Parathyroid adenoma (tissue), 2 donors: Measurements from ENCODE around the gene ADORA1.

Source experiments
- H2AFZ ChIP-seq: fragments of 300-600 bp; sonication (generic); one replicate; pipeline ENCODE4 v1.7.0; 2017; ENCODE audit warnings: antibody characterized with exemption, mild to moderate bottlenecking
- H3K27ac ChIP-seq: fragments of 300-600 bp; sonication (generic); one replicate; pipeline ENCODE4 v1.7.0; 2017
- H3K27me3 ChIP-seq: fragments of 300-600 bp; sonication (generic); one replicate; pipeline ENCODE4 v1.7.0; 2017; ENCODE audit warnings: low read length; ENCODE audit not compliant: control insufficient read depth, insufficient read depth
- H3K36me3 ChIP-seq: fragments of 300-600 bp; sonication (generic); one replicate; pipeline ENCODE4 v1.7.0; 2017; ENCODE audit warnings: low read length; ENCODE audit not compliant: control insufficient read depth, insufficient read depth
- H3K4me1 ChIP-seq: fragments of 300-600 bp; sonication (generic); one replicate; pipeline ENCODE4 v1.7.0; 2017; ENCODE audit warnings: control low read depth
- H3K4me2 ChIP-seq: fragments of 300-600 bp; sonication (generic); one replicate; pipeline ENCODE4 v1.7.0; 2017; ENCODE audit warnings: low read length
- H3K4me3 ChIP-seq: fragments of 300-600 bp; sonication (generic); one replicate; pipeline ENCODE4 v1.7.0; 2017; ENCODE audit warnings: low read depth, low read length
- H3K79me2 ChIP-seq: fragments of 300-600 bp; sonication (generic); one replicate; pipeline ENCODE4 v1.7.0; 2017; ENCODE audit warnings: control low read depth
- H3K9ac ChIP-seq: fragments of 300-600 bp; sonication (generic); one replicate; pipeline ENCODE4 v1.7.0; 2017; ENCODE audit warnings: mild to moderate bottlenecking
- H3K9me3 ChIP-seq: fragments of 300-600 bp; sonication (generic); one replicate; pipeline ENCODE4 v1.7.0; 2017; ENCODE audit warnings: low read length; ENCODE audit not compliant: control insufficient read depth
- CTCF ChIP-seq: fragments of 300-600 bp; sonication (generic); IDR thresholded peaks from one replicate; pipeline ENCODE4 v1.7.0; 2017; ENCODE audit warnings: antibody characterized with exemption, mild to moderate bottlenecking
- donor health status: primary hyperparathyroidism.

The ADORA1 gene

GRCh38 chr1:203097001-203097400 is 30.5 kb upstream of the ADORA1 start:
- no peak for TF ChIP-seq CTCF
- no peak overlapping the region for H3K4me3 ChIP-seq
- no peak overlapping the region for H3K9ac ChIP-seq
- no peak overlapping the region for H3K27ac ChIP-seq
- H3K4me1 ChIP-seq = no peaks in the 10 kb centered on the region
- no peaks in the 10 kb centered on the region for H3K27me3 ChIP-seq
- no peak overlapping the region for H2AFZ ChIP-seq
- no peaks in the 10 kb centered on the region for H3K9me3 ChIP-seq
- H3K4me2 ChIP-seq = no peak overlapping the region
- no peaks in the 10 kb centered on the region for H3K36me3 ChIP-seq
- no peaks in the 10 kb centered on the region for H3K79me2 ChIP-seq

GRCh38 chr1:203098445-203098844 is 29.1 kb upstream of the ADORA1 start:
- no peaks in the 10 kb centered on the region for H3K79me2 ChIP-seq
- no peak for TF ChIP-seq CTCF
- no peaks in the 10 kb centered on the region for H3K4me1 ChIP-seq
- H3K9ac ChIP-seq = no peak overlapping the region
- H2AFZ ChIP-seq = no peak overlapping the region
- no peak overlapping the region for H3K27ac ChIP-seq
- H3K4me3 ChIP-seq = no peak overlapping the region
- H3K36me3 ChIP-seq = no peaks in the 10 kb centered on the region
- H3K9me3 ChIP-seq = no peaks in the 10 kb centered on the region
- no peaks in the 10 kb centered on the region for H3K27me3 ChIP-seq
- no peak overlapping the region for H3K4me2 ChIP-seq

- H3K9me3 ChIP-seq = no peaks in the 10 kb centered on the region
- H3K27ac ChIP-seq = no peak overlapping the region
- no peaks in the 10 kb centered on the region for H3K79me2 ChIP-seq
- H2AFZ ChIP-seq = no peak overlapping the region
- no peaks in the 10 kb centered on the region for H3K27me3 ChIP-seq
- no peak overlapping the region for H3K4me2 ChIP-seq
- H3K4me1 ChIP-seq = no peaks in the 10 kb centered on the region
- H3K9ac ChIP-seq = no peak overlapping the region
- no peak for TF ChIP-seq CTCF
- H3K36me3 ChIP-seq = no peaks in the 10 kb centered on the region
- H3K4me3 ChIP-seq = no peak overlapping the region
Observed at GRCh38 chr1:203098914-203099520, 28.5 kb upstream of the ADORA1 start.

GRCh38 chr1:203099805-203100515 is 27.6 kb upstream of the ADORA1 start:
- Histone ChIP-seq H3K4me1 (no peaks in the 10 kb centered on the region), H3K9ac (no peak overlapping the region), H3K27ac (no peak overlapping the region), H3K9me3 (no peaks in the 10 kb centered on the region), H3K79me2 (no peaks in the 10 kb centered on the region), H2AFZ (no peak overlapping the region), H3K4me3 (no peak overlapping the region), H3K36me3 (no peaks in the 10 kb centered on the region), H3K4me2 (no peak overlapping the region), H3K27me3 (no peaks in the 10 kb centered on the region)
- no peak for TF ChIP-seq CTCF

- Histone ChIP-seq H3K27me3 (no peaks in the 10 kb centered on the region), H3K9me3 (no peaks in the 10 kb centered on the region), H3K79me2 (no peaks in the 10 kb centered on the region), H3K27ac (no peak overlapping the region), H3K9ac (no peak overlapping the region), H3K4me1 (no peaks in the 10 kb centered on the region), H2AFZ (no peak overlapping the region), H3K4me2 (no peak overlapping the region), H3K4me3 (no peak overlapping the region), H3K36me3 (no peaks in the 10 kb centered on the region)
- TF ChIP-seq CTCF = no peak
Observed at GRCh38 chr1:203100516-203100869, 27.0 kb upstream of the ADORA1 start.
